Keratinocyte (primary cell): ENCODE measurements around the gene CD68. TPM values are rescaled to one million over a fixed set of nuclear protein-coding genes. Genes with fewer than 3 reads are reported as not detected.

Source experiments
- DNase-seq: peaks from one replicate; pipeline ENCODE4 v3.0.0-alpha.2; 2011; ENCODE audit warnings: low read depth, missing footprints, low spot score
- FAIRE-seq: peaks from 2 replicates; lab custom pipeline; 2011; peaks lifted over from hg19 to GRCh38; lab: Jason Lieb, UNC
- H2AFZ ChIP-seq: 2 replicates; pipeline ENCODE4 v1.6.0; 2012; ENCODE audit warnings: low read length, control low read depth, inconsistent platforms; ENCODE audit not compliant: control insufficient read depth
- H3K27ac ChIP-seq: 2 replicates; pipeline ENCODE4 v1.5.1; 2011; ENCODE audit warnings: low read length; ENCODE audit not compliant: control insufficient read depth, insufficient read depth
- H3K27me3 ChIP-seq: 3 replicates; pipeline ENCODE4 v1.6.0; 2011; ENCODE audit warnings: low read length; ENCODE audit not compliant: control insufficient read depth, insufficient read depth; ENCODE audit errors: extremely low read depth
- H3K36me3 ChIP-seq, 2 experiments: 2 replicates in 1 of 2; 3 replicates in 1 of 2; pipeline ENCODE4 v1.5.1; 2011; ENCODE audit warnings: low read length in 2 of 2, mild to moderate bottlenecking in 1 of 2; ENCODE audit not compliant: control insufficient read depth in 2 of 2, insufficient read depth in 2 of 2; ENCODE audit errors: extremely low read depth in 1 of 2
- H3K4me1 ChIP-seq: 3 replicates; pipeline ENCODE4 v1.5.1; 2011; ENCODE audit warnings: low read length; ENCODE audit not compliant: control insufficient read depth, insufficient read depth; ENCODE audit errors: extremely low read depth
- H3K4me2 ChIP-seq: 3 replicates; pipeline ENCODE4 v1.6.0; 2011; ENCODE audit warnings: low read depth, low read length; ENCODE audit not compliant: control insufficient read depth, insufficient read depth; ENCODE audit errors: extremely low read depth
- H3K4me3 ChIP-seq, 3 experiments: fragments of 200-600 bp in 1 of 3; sonication (generic) in 1 of 3; 2 replicates in 2 of 3; 3 replicates in 1 of 3; pipeline ENCODE4 v1.5.1; 2011 to 2016; ENCODE audit warnings: low read length in 3 of 3, mild to moderate bottlenecking in 3 of 3, control low read depth in 2 of 3, inconsistent platforms in 1 of 3, low read depth in 1 of 3, mixed read lengths in 1 of 3, mixed run types in 1 of 3, moderate library complexity in 1 of 3; ENCODE audit not compliant: control insufficient read depth in 2 of 3, insufficient read depth in 2 of 3; ENCODE audit errors: extremely low read depth in 1 of 3
- H3K79me2 ChIP-seq: 2 replicates; pipeline ENCODE4 v1.6.0; 2012; ENCODE audit warnings: low read length; ENCODE audit not compliant: control insufficient read depth, insufficient read depth
- H3K9ac ChIP-seq: 3 replicates; pipeline ENCODE4 v1.6.0; 2011; ENCODE audit warnings: low read length; ENCODE audit not compliant: control insufficient read depth, insufficient read depth; ENCODE audit errors: extremely low read depth
- H3K9me1 ChIP-seq: 3 replicates; pipeline ENCODE4 v1.6.0; 2011; ENCODE audit warnings: low read length; ENCODE audit not compliant: control insufficient read depth, insufficient read depth; ENCODE audit errors: extremely low read depth
- H3K9me3 ChIP-seq: 2 replicates; pipeline ENCODE4 v1.5.1; 2012; ENCODE audit warnings: low read depth, low read length; ENCODE audit not compliant: control insufficient read depth
- H4K20me1 ChIP-seq: 3 replicates; pipeline ENCODE4 v1.6.0; 2011; ENCODE audit warnings: low read length; ENCODE audit not compliant: control insufficient read depth, insufficient read depth; ENCODE audit errors: extremely low read depth
- CTCF ChIP-seq, 3 experiments: IDR thresholded peaks in 1 of 3; conservative IDR thresholded peaks in 1 of 3; optimal IDR thresholded peaks in 1 of 3; 2 replicates in 2 of 3; 3 replicates in 1 of 3; pipeline versions ENCODE3 to v1.5.1; 2011; ENCODE audit warnings: low read length in 3 of 3, mild to moderate bottlenecking in 3 of 3, moderate library complexity in 2 of 3, control low read depth in 1 of 3, inconsistent platforms in 1 of 3; ENCODE audit not compliant: insufficient read depth in 2 of 3; ENCODE audit errors: extremely low read depth in 1 of 3
- EZH2 ChIP-seq: IDR thresholded peaks from one replicate; pipeline ENCODE4 v1.6.1; 2012; ENCODE audit warnings: inconsistent platforms, mild to moderate bottlenecking, low read length, moderate library complexity
- dilution Hi-C: fragments of 300-500 bp; cut with MboI; formaldehyde crosslinking; loops from one replicate; pipeline ENCODE4 v1.7.0; 2020; ENCODE audit warnings: low sequenced_read_pairs; ENCODE audit not compliant: extremely low pct_ligation_motif_present
- polyA plus RNA-seq, 5 experiments: library from polyadenylated mRNA; depleted of rRNA in 3 of 5; stranded (reverse) in 3 of 5; stranded (forward) in 1 of 5; unstranded in 1 of 5; fragments of >200 nt; gene quantifications; 1 replicate in 1 of 5; 2 replicates in 3 of 5; 3 replicates in 1 of 5; pipeline versions ENCODE4 v1.2.1 to v1.2.3, GENCODE V29; 2011 to 2012; ENCODE audit warnings: missing spikeins in 2 of 5, low read depth in 1 of 5, low replicate concordance in 1 of 5

The CD68 gene
- polyA plus RNA-seq, 1 donor (not counting 4 experiments of a cell fraction or from before 2014, with no cell fraction given): 14.0 TPM

- H4K20me1 ChIP-seq: no peaks in the 10 kb centered on the region
- no peaks in the 10 kb centered on the region for H3K9me1 ChIP-seq
- H3K4me2 ChIP-seq: peak within 1 kb of the TSS; percentile 99
- H2AFZ ChIP-seq: peak within 1 kb of the TSS; percentile 85
- peak within 1 kb of the TSS; percentile 86 for H3K9ac ChIP-seq
- no peak for DNase-seq
- H3K9me3 ChIP-seq: no peaks in the 10 kb centered on the region
- H3K4me3 ChIP-seq: peak within 1 kb of the TSS; percentile 75 to 86 (median 86)
- no peak for FAIRE-seq
- peak within 1 kb of the TSS; percentile 91 for H3K27ac ChIP-seq
- TF ChIP-seq CTCF (optimal IDR thresholded peaks at IDR 0.05 in 1 of 3, IDR thresholded peaks at IDR 0.05 in 1 of 3, conservative IDR thresholded peaks at IDR 0.05 in 1 of 3; ENCODE audit: extremely low read depth in 1 of 3, insufficient read depth in 2 of 3, low read length in 3 of 3) (no peak), EZH2 (no peak)
- peaks cover 42% of the 10 kb centered on the region for H3K4me1 ChIP-seq
- dilution Hi-C loops: no loop called here
- peaks cover 8 to 25% of the 10 kb centered on the region in 2 experiments for H3K36me3 ChIP-seq
- no peaks in the 10 kb centered on the region for H3K27me3 ChIP-seq
- H3K79me2 ChIP-seq: peaks cover 39% of the 10 kb centered on the region
Measured at GRCh38 chr17:7561589-7562207, 17.7 kb upstream of the CD68 start, which contains the start of gene SENP3. SENP3 (plus strand) TSS chr17:7561919; CDS start chr17:7563077, 1,158 bp downstream.

- no peak overlapping the region for H2AFZ ChIP-seq
- no peak for TF ChIP-seq CTCF (optimal IDR thresholded peaks at IDR 0.05 in 1 of 3, IDR thresholded peaks at IDR 0.05 in 1 of 3, conservative IDR thresholded peaks at IDR 0.05 in 1 of 3; ENCODE audit: extremely low read depth in 1 of 3, insufficient read depth in 2 of 3, low read length in 3 of 3)
- TF ChIP-seq EZH2: no peak
- FAIRE-seq: no peak
- H3K4me3 ChIP-seq: peak overlapping the region; percentile 75 to 86 (median 86)
- H3K36me3 ChIP-seq: peaks cover 10 to 29% of the 10 kb centered on the region in 2 experiments
- peaks cover 43% of the 10 kb centered on the region for H3K79me2 ChIP-seq
- peak overlapping the region; percentile 86 for H3K9ac ChIP-seq
- H3K27me3 ChIP-seq: no peaks in the 10 kb centered on the region
- H3K9me1 ChIP-seq: no peaks in the 10 kb centered on the region
- DNase-seq: no peak
- peaks cover 42% of the 10 kb centered on the region for H3K4me1 ChIP-seq
- dilution Hi-C loops: no loop called here
- H3K27ac ChIP-seq: peak overlapping the region; percentile 91
- H3K9me3 ChIP-seq: no peaks in the 10 kb centered on the region
- no peaks in the 10 kb centered on the region for H4K20me1 ChIP-seq
- peak overlapping the region; percentile 79 for H3K4me2 ChIP-seq
Measured at GRCh38 chr17:7562208-7562605, 17.2 kb upstream of the CD68 start.
